Spinal cord (tissue), 10 donors: ENCODE measurements around the gene SOX18. TPM values are rescaled to one million over a fixed set of nuclear protein-coding genes. Genes with fewer than 3 reads are reported as not detected.

Source experiments
- DNase-seq, 6 donors: peaks; one replicate each; pipeline versions ENCODE4 v3.0.0 to v3.0.0-alpha.2; 2013 to 2015; ENCODE audit warnings: low spot score in 6 of 6, low read depth in 4 of 6
- H3K27ac ChIP-seq: one replicate; pipeline ENCODE4 v1.5.1; 2013; ENCODE audit warnings: low read depth, low read length, control low read depth
- H3K27me3 ChIP-seq: one replicate; pipeline ENCODE4 v1.6.1; 2013; ENCODE audit warnings: low read length; ENCODE audit not compliant: control insufficient read depth, insufficient read depth
- H3K36me3 ChIP-seq: one replicate; pipeline ENCODE4 v1.6.1; 2013; ENCODE audit warnings: low read length; ENCODE audit not compliant: control insufficient read depth, insufficient read depth
- H3K4me1 ChIP-seq: one replicate; pipeline ENCODE4 v1.6.1; 2013; ENCODE audit warnings: low read length; ENCODE audit not compliant: control insufficient read depth, insufficient read depth
- H3K4me3 ChIP-seq: one replicate; pipeline ENCODE4 v1.5.1; 2013; ENCODE audit warnings: low read depth, low read length, control low read depth
- H3K9me3 ChIP-seq: one replicate; pipeline ENCODE4 v1.6.1; 2013; ENCODE audit warnings: low read length; ENCODE audit not compliant: control insufficient read depth, insufficient read depth
- WGBS: methylation state at CpG from one replicate; pipeline ENCODE4 v1.1.5; 2013; ENCODE audit warnings: missing lambda C conversion rate; ENCODE audit not compliant: insufficient coverage; 5-methylcytosine and 5-hydroxymethylcytosine counted together
- polyA plus RNA-seq, 2 donors: library from polyadenylated mRNA; unstranded; fragments of 120-200 nt; gene quantifications; one replicate each; pipeline ENCODE4 v1.2.1, GENCODE V29; 2013; ENCODE audit not compliant: insufficient read length in 2 of 2
- total RNA-seq, 2 donors: library from RNA; depleted of rRNA in 1 of 2; stranded (reverse); fragments of 120-200 nt in 1 of 2; fragments of >200 nt in 1 of 2; gene quantifications; one replicate each; pipeline versions ENCODE4 v1.2.3 to v1.2.4, GENCODE V29; 2013 to 2014
- donor health status: healthy.

SOX18 gene
- total and polyA plus RNA-seq, 4 donors = 2.4 to 12.3 (median 5.8) TPM

DNA sequence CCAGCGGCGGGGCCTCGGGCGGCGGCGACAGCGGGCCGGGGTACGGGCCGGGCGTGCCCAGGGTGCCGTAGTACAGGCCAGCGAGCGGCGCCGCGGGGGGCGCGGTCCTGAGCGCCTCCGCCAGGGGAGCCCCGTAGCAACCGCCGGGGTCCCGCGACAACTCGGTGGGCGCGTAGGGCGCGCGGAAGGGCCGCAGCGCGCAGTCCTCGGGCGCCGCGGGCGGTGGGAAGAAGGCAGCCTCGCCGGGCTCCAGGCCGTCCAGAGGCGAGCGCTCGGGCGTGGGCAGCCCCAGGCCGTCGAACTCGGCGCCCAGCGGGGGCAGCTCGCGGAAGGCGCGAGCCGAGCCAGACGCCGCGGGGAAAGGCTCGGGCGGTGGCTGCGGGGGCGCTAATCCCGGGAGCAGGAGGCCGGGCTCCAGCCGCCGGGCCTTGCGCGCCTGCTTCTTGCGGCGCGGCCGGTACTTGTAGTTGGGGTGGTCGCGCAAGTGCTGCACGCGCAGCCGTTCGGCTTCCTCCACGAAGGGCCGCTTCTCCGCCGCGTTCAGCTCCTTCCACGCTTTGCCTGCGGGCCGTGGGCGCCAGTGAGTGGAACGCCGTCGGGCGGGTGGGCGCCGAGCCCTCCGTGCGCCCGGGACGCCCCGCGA lies 916 bp downstream of the SOX18 start:
- Histone ChIP-seq H3K4me1 (peaks cover 31% of the 10 kb centered on the region), H3K36me3 (no peaks in the 10 kb centered on the region), H3K27me3 (peaks cover 76% of the 10 kb centered on the region), H3K4me3 (no peak overlapping the region), H3K27ac (no peak overlapping the region), H3K9me3 (no peaks in the 10 kb centered on the region)
- peak in 1 of 6 donors; percentile 25 for DNase-seq
- WGBS = under 1% methylated on average over 89 of the region's 101 CpGs

- H3K36me3 ChIP-seq = no peaks in the 10 kb centered on the region
- peaks cover 81% of the 10 kb centered on the region for H3K27me3 ChIP-seq
- 4% methylated on average over 49 of the region's 49 CpGs for WGBS
- H3K4me1 ChIP-seq = peaks cover 26% of the 10 kb centered on the region
- H3K4me3 ChIP-seq = no peak overlapping the region
- H3K27ac ChIP-seq = no peak overlapping the region
- no peak for DNase-seq
- H3K9me3 ChIP-seq = no peaks in the 10 kb centered on the region
These were observed 1.5 kb downstream of the SOX18 start for GRCh38 chr20:64047968-64048401.

- H3K27ac ChIP-seq = no peak overlapping the region
These were observed 2.4 kb downstream of the SOX18 start for GRCh38 chr20:64047046-64047389.

DNA sequence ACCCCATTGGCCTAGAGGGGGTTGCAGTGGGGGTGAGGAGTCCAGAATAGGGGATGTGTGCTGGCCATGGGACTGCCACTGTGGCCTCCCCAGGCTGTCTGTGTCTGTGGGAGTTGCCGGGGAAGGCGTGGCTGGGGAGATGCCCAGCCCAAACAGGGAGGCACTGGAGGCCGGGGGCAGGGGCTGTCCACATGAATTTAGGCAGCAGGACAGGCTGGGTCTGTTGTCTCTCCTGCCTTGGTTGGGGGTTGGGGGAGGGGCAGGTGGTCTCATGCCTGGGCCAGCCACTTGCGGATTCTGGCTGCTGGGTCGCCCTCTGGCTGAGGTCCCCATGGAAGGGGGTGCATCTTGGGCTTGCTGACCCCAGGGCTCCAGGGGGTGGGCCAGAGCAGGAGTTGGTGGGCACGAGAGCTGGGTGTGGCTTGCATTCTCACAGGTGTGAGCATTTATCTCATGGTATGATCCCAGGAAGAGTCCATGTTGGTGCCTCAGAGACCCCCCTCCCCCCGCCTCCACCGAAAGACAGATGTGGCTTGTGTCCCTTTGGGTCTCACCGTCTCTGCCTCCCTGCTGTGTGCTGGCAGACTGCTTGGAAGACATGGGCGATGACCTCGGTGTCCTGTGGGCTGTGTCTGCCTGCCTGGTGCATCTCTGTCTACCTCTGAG lies 4.0 kb downstream of the SOX18 start:
- peaks cover 27% of the 10 kb centered on the region for H3K4me1 ChIP-seq
- 58% methylated on average over 11 of the region's 11 CpGs for WGBS
- DNase-seq = no peak
- H3K9me3 ChIP-seq = no peaks in the 10 kb centered on the region
- no peak overlapping the region for H3K4me3 ChIP-seq
- no peaks in the 10 kb centered on the region for H3K36me3 ChIP-seq
- H3K27ac ChIP-seq = no peak overlapping the region
- peaks cover 83% of the 10 kb centered on the region for H3K27me3 ChIP-seq

More at GRCh38 chr20:64047046-64047389, 2.4 kb downstream of the SOX18 start:
- H3K27me3 ChIP-seq = peaks cover 81% of the 10 kb centered on the region
- no peak overlapping the region for H3K4me3 ChIP-seq
- H3K9me3 ChIP-seq = no peaks in the 10 kb centered on the region
- peaks cover 30% of the 10 kb centered on the region for H3K4me1 ChIP-seq
- no peaks in the 10 kb centered on the region for H3K36me3 ChIP-seq
- WGBS = 76% methylated on average over 8 of the region's 8 CpGs
- no peak for DNase-seq

- no peak for DNase-seq
- H3K4me3 ChIP-seq = no peak overlapping the region
- 65% methylated on average over 12 of the region's 14 CpGs for WGBS
- peaks cover 27% of the 10 kb centered on the region for H3K4me1 ChIP-seq
- no peak overlapping the region for H3K27ac ChIP-seq
- no peaks in the 10 kb centered on the region for H3K9me3 ChIP-seq
- H3K27me3 ChIP-seq = peaks cover 83% of the 10 kb centered on the region
- no peaks in the 10 kb centered on the region for H3K36me3 ChIP-seq
These were observed 4.8 kb downstream of the SOX18 start for GRCh38 chr20:64044484-64045247.

DNA sequence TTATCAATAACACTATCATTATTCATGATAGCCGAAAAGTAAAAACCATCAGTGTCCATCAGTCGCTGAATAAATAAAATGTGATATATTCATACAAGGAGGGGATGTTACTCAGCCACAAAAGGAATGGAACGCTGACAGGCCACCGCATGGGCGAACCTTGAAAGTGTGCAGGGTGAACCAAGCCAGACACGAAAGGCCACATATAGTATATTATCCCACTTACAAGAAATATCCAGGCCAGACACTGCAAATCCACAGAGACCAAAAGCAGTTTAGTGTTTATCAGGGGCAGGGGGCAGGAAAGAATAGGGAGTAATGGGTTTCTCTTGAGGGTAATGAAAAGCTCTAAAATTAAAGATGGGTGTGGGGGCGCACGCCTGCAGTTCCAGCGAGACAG lies 5.7 kb downstream of the SOX18 start:
- H3K27me3 ChIP-seq = peaks cover 91% of the 10 kb centered on the region
- peaks cover 33% of the 10 kb centered on the region for H3K4me1 ChIP-seq
- no peak overlapping the region for H3K4me3 ChIP-seq
- H3K9me3 ChIP-seq = no peaks in the 10 kb centered on the region
- no peaks in the 10 kb centered on the region for H3K36me3 ChIP-seq
- no CpG with 5 or more reads among the region's 9 CpGs for WGBS
- no peak for DNase-seq
- no peak overlapping the region for H3K27ac ChIP-seq

DNA sequence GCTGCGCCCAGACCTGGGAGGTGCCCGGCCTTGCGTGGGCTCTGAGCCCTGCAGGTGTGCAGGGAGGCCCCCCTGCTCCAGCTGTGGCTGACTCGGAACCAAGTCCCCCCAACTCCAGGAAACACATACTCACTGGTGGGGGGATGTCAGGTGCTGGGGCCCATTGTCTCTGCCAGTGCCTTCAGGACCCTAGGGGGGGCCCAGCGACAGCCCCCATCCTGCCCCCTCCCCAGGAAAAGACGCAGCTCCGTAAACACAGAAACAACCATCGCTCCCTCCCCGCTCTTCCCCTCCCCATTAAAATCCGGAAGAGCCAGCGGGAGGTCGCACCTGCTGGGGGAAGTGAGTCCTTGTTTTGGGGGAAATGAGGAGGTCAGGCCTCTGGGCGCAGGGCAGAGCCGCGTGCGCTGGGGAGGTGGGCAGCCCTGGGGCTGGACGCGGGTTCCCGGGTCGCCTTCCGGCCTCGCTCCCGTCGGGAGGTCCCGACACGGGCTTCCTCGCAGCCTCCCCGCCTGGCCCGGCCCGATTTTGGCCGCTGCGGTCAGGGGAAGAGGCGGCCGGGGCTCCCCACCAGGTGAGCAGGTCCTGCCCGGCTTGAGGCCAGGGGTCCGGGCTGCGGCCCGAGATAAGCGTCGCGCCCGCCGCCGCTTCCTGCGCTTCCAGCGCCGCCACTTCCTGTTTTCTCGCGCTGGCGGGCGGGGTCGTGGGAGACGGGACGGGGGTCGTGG lies 7.2 kb downstream of the SOX18 start:
- Histone ChIP-seq H3K4me1 (peaks cover 37% of the 10 kb centered on the region), H3K9me3 (no peaks in the 10 kb centered on the region), H3K27ac (no peak overlapping the region), H3K27me3 (peaks cover 93% of the 10 kb centered on the region), H3K36me3 (no peaks in the 10 kb centered on the region), H3K4me3 (no peak overlapping the region)
- DNase-seq = no peak
- WGBS = under 1% methylated on average over 25 of the region's 55 CpGs

GRCh38 chr20:64041781-64042053 lies 7.7 kb downstream of the SOX18 start:
- H3K27ac ChIP-seq = no peak overlapping the region

GRCh38 chr20:64041040-64041780 lies 8.2 kb downstream of the SOX18 start:
- WGBS = 43% methylated on average over 15 of the region's 15 CpGs
- no peak overlapping the region for H3K27ac ChIP-seq
- H3K4me1 ChIP-seq = peaks cover 44% of the 10 kb centered on the region
- DNase-seq = peak in 1 of 6 donors; percentile 61
- H3K36me3 ChIP-seq = peaks cover 8% of the 10 kb centered on the region
- H3K4me3 ChIP-seq = no peak overlapping the region
- H3K9me3 ChIP-seq = no peaks in the 10 kb centered on the region
- H3K27me3 ChIP-seq = peaks cover 92% of the 10 kb centered on the region

More at GRCh38 chr20:64041781-64042053, 7.7 kb downstream of the SOX18 start:
- H3K4me3 ChIP-seq = no peak overlapping the region
- peaks cover 3% of the 10 kb centered on the region for H3K36me3 ChIP-seq
- H3K27me3 ChIP-seq = peaks cover 93% of the 10 kb centered on the region
- DNase-seq = no peak
- H3K4me1 ChIP-seq = peaks cover 42% of the 10 kb centered on the region
- H3K9me3 ChIP-seq = no peaks in the 10 kb centered on the region
- 7% methylated on average over 6 of the region's 11 CpGs for WGBS
